Measurements from ENCODE around the gene MDM1.
A peak's percentile ranks its signal among the peaks of the same experiment; 100 is the strongest.

Gene MDM1

DNA sequence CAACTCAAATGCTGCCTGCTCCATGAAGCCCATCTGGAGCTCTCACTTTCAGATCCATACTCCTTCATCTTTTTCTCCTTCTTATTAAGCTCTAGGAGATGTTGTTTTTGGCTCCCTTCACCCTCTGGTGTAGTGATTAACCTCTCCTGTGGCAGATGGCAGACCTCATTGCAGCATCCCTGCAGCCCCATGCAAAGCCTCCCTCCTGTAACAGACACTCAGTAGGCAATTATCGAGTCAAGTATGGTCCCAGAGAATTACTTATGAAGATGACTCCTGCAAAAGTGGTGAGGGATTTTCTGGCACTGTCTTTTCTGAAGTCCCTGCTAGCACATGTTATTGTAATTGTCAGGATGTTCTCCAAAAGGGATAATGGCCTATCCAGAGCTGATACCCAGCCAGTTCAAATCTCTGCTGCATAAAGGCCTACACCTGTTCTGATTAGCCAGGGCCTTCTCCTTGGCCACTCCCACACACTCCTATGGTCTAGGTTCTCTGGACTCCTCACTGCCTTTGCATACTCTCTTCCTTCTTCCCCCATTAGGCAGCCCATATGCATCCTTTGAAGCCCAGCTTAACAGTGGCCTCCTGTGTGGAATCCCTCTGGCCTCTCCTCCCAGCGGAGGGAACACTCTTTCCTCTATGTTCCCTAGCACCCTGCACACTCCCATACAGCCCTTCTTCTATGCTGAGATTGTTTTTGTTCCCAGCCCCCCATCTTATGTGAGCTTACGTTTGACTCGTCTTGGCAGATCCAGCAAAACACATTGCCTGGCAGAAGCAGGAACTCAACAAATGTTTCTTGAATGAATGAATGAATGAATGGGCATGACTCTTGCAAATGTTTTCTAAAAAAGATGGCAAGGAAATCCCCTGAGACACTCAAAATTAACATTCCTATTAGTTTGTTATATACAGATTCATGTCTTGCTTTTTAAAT lies 43.9 kb upstream of the MDM1 start:
- Histone ChIP-seq H3K9me3 (ENCODE audit: insufficient read depth, low read depth, low read length) (no peaks in the 10 kb centered on the region), H3K9me2 (replicated peaks; ENCODE audit: low read depth, low read length) (no peaks in the 10 kb centered on the region), H3K79me2 (ENCODE audit: insufficient read depth, low read length) (no peaks in the 10 kb centered on the region), H2AFZ (ENCODE audit: low read length) (peak overlapping the region; percentile 68), H3K4me2 (ENCODE audit: low read depth, low read length, poor library complexity, severe bottlenecking) (no peak overlapping the region), H3K4me1 (ENCODE audit: insufficient read depth, low read length, poor library complexity, severe bottlenecking) (peaks cover 88% of the 10 kb centered on the region), H3K9ac (ENCODE audit: low read depth, low read length, poor library complexity, severe bottlenecking) (peak overlapping the region; percentile 57), H4K20me1 (ENCODE audit: insufficient read depth, low read length, poor library complexity, severe bottlenecking) (no peaks in the 10 kb centered on the region), H3K4me3 (ENCODE audit: low read length, poor library complexity, severe bottlenecking) (no peak overlapping the region), H3F3A (ENCODE audit: low read depth) (peaks cover 8% of the 10 kb centered on the region; the same call in 1 of the 2 replicates), H3K27me3 (ENCODE audit: insufficient read depth, low read length, poor library complexity, severe bottlenecking) (no peaks in the 10 kb centered on the region), H3K36me3 (ENCODE audit: insufficient read depth, low read length) (no peaks in the 10 kb centered on the region)
- TF ChIP-seq CTCF (conservative IDR thresholded peaks at IDR 0.05; ENCODE audit: low read length) (no peak), EZH2phosphoT487 (IDR thresholded peaks at IDR 0.05; ENCODE audit: borderline replicate concordance) (no peak)

DNA sequence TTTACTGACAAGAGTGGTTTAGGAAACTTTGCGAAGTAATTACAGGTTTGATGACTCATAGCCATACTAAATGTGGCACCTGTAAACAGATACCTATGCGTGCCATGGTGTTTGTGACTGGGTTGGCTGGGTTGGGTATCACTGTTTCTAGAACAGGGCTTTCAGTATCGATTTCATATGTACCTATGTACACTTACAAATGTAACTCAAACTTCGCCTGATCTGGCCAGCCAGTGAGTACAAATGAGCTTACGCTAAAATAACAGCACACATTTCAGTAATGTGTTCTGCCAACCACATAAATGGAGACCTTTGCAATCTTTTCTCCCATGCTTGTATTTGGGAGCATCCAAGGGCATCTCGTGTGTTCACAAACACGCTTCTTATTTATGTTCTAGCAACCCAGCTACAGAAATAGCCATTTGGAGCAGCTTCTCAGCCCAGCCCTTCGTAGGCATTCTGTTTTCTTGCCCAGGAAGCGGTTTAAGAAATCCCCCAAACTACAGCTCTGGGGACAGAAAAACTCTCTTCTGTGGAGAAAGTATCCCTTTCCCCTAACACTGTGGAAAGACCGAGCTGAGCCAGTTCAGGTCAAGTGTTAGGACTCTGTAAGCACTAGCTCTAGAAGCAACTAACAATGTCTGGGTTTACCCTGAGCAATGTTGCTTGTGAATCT lies 42.3 kb upstream of the MDM1 start:
- Histone ChIP-seq H3K79me2 (ENCODE audit: insufficient read depth, low read length) (no peaks in the 10 kb centered on the region), H2AFZ (ENCODE audit: low read length) (peak overlapping the region; percentile 68), H3K9me2 (replicated peaks; ENCODE audit: low read depth, low read length) (no peaks in the 10 kb centered on the region), H3K36me3 (ENCODE audit: insufficient read depth, low read length) (no peaks in the 10 kb centered on the region), H3K4me2 (ENCODE audit: low read depth, low read length, poor library complexity, severe bottlenecking) (peak overlapping the region; percentile 12), H3K9ac (ENCODE audit: low read depth, low read length, poor library complexity, severe bottlenecking) (peak overlapping the region; percentile 57), H3F3A (ENCODE audit: low read depth) (no peaks in the 10 kb centered on the region), H3K9me3 (ENCODE audit: insufficient read depth, low read depth, low read length) (no peaks in the 10 kb centered on the region), H3K27me3 (ENCODE audit: insufficient read depth, low read length, poor library complexity, severe bottlenecking) (no peaks in the 10 kb centered on the region), H3K4me3 (ENCODE audit: low read length, poor library complexity, severe bottlenecking) (no peak overlapping the region), H3K4me1 (ENCODE audit: insufficient read depth, low read length, poor library complexity, severe bottlenecking) (peaks cover 87% of the 10 kb centered on the region), H4K20me1 (ENCODE audit: insufficient read depth, low read length, poor library complexity, severe bottlenecking) (no peaks in the 10 kb centered on the region)
- no peak for TF ChIP-seq CTCF (conservative IDR thresholded peaks at IDR 0.05; ENCODE audit: low read length)
- no peak for TF ChIP-seq EZH2phosphoT487 (IDR thresholded peaks at IDR 0.05; ENCODE audit: borderline replicate concordance)

- H3F3A ChIP-seq (ENCODE audit: low read depth): peaks cover 4% of the 10 kb centered on the region
These were observed 38.5 kb upstream of the MDM1 start for GRCh38 chr12:68370667-68371066.

More at GRCh38 chr12:68370667-68371066, 38.5 kb upstream of the MDM1 start:
- TF ChIP-seq EZH2phosphoT487 (IDR thresholded peaks at IDR 0.05; ENCODE audit: borderline replicate concordance): no peak
- no peak for TF ChIP-seq CTCF (conservative IDR thresholded peaks at IDR 0.05; ENCODE audit: low read length)
- Histone ChIP-seq H3K79me2 (ENCODE audit: insufficient read depth, low read length) (no peaks in the 10 kb centered on the region), H3K4me2 (ENCODE audit: low read depth, low read length, poor library complexity, severe bottlenecking) (no peak overlapping the region), H3K9me3 (ENCODE audit: insufficient read depth, low read depth, low read length) (no peaks in the 10 kb centered on the region), H4K20me1 (ENCODE audit: insufficient read depth, low read length, poor library complexity, severe bottlenecking) (no peaks in the 10 kb centered on the region), H3K9ac (ENCODE audit: low read depth, low read length, poor library complexity, severe bottlenecking) (no peak overlapping the region), H3K27me3 (ENCODE audit: insufficient read depth, low read length, poor library complexity, severe bottlenecking) (no peaks in the 10 kb centered on the region), H3K4me3 (ENCODE audit: low read length, poor library complexity, severe bottlenecking) (no peak overlapping the region), H3K9me2 (replicated peaks; ENCODE audit: low read depth, low read length) (no peaks in the 10 kb centered on the region), H2AFZ (ENCODE audit: low read length) (no peak overlapping the region), H3K36me3 (ENCODE audit: insufficient read depth, low read length) (no peaks in the 10 kb centered on the region), H3K4me1 (ENCODE audit: insufficient read depth, low read length, poor library complexity, severe bottlenecking) (peaks cover 81% of the 10 kb centered on the region)
